22Rv1 (cell line): ENCODE data around the gene C20orf204.

Experiments used
- H3K27ac ChIP-seq: fragments of 450-650 bp; 2 replicates; pipeline ENCODE4 v1.5.1; 2017
- ZFX ChIP-seq: fragments of 450-650 bp; IDR thresholded peaks from 2 replicates; pipeline ENCODE4 v1.6.1; 2017; ENCODE audit warnings: antibody characterized with exemption, borderline replicate concordance
- TF ChIP-seq, protein P1 (sequence below): fragments of 450-650 bp; IDR thresholded peaks from 2 replicates; pipeline ENCODE4 v1.5.1; 2017; ENCODE audit warnings: mild to moderate bottlenecking

The C20orf204 gene

DNA sequence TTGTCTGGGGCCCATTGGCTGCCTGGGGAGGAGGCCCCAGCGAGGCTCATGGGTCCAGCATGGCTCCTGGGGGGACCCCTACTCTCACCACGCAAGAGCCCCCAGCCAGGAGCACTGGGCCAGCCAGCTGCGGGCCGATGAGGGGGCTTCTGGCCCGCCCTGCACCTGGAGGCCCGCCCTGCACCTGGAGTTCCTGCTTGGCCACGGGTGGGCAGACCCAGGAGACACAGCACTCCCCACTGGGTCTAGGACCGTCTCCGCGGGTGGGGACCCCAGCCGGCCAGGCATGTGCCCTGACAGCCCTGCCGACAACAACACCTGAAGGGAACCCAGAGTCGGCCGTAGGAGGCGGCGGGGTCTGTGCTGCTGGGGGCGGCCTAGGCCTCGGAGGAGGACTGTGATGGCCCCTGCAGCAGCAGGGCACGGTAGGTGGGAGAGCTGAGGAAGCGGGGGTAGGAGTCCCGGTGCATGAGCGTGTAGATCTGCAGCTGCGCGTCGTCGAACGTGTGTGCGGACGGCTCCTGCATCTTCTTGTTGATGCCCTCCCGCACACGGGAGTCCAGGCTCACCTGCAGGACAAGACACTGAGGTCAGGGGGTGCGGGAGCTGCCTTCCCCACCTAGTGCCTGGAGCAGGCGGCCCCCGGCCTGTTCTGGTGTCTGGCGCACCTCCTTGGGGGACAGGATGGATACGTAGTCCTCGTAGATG is 37.6 kb downstream of the C20orf204 start:
- H3K27ac ChIP-seq, result no peak overlapping the region

DNA sequence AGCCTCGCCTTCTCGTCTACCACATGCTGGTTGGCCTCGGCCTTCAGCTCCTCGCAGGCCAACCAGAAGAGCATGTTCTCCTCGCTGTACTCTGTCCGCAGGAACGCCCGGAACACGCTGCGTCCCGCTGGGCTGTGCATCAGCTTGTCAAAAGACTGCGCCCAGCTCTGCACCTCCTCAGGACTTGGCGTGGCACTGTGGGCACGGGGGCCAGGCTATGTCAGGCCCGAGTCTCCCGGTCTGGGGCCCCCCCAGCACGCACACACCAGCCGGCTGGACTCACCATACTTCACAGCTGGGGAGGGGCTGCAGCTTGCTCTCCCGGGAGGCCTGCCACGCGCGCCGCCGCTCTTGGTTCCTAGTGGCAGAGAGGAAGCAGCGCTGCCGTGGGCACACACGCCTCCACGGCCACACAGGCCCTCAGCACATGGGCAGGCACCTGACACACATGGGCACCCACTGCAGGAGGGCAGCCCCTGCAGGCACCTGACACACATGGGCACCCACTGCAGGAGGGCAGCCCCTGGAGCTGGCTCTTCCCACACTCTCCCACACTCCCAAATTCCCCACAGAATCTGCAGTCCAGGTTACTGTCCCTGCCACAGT is 38.3 kb downstream of the C20orf204 start:
- H3K27ac ChIP-seq, result no peak overlapping the region
- no peak for TF ChIP-seq ZFX
- TF ChIP-seq, protein P1, sequence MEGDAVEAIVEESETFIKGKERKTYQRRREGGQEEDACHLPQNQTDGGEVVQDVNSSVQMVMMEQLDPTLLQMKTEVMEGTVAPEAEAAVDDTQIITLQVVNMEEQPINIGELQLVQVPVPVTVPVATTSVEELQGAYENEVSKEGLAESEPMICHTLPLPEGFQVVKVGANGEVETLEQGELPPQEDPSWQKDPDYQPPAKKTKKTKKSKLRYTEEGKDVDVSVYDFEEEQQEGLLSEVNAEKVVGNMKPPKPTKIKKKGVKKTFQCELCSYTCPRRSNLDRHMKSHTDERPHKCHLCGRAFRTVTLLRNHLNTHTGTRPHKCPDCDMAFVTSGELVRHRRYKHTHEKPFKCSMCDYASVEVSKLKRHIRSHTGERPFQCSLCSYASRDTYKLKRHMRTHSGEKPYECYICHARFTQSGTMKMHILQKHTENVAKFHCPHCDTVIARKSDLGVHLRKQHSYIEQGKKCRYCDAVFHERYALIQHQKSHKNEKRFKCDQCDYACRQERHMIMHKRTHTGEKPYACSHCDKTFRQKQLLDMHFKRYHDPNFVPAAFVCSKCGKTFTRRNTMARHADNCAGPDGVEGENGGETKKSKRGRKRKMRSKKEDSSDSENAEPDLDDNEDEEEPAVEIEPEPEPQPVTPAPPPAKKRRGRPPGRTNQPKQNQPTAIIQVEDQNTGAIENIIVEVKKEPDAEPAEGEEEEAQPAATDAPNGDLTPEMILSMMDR, result no peak

More for the DNA sequence above, 37.6 kb downstream of the C20orf204 start:
- TF ChIP-seq, protein P1, result no peak
- no peak for TF ChIP-seq ZFX

DNA sequence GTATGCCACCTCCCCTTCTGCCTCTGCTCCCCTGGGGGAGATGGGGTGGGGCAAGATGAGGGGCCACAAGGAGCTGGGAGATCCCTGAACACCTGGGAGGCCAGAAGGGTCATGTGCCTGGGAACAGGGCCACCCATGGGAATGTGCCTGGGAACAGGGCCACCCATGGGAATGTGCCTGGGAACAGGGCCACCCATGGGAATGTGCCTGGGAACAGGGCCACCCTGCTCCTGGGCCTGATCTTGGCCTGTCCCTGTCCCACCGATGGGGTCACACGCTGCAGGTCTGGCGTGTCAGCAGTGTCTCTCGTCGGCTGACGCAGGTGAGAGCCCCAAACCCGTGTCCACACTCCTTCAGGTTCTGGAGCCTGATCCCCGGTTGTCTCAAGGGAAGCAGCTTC is 39.0 kb downstream of the C20orf204 start:
- no peak overlapping the region for H3K27ac ChIP-seq
- TF ChIP-seq ZFX, result no peak
- TF ChIP-seq, protein P1, result no peak

DNA sequence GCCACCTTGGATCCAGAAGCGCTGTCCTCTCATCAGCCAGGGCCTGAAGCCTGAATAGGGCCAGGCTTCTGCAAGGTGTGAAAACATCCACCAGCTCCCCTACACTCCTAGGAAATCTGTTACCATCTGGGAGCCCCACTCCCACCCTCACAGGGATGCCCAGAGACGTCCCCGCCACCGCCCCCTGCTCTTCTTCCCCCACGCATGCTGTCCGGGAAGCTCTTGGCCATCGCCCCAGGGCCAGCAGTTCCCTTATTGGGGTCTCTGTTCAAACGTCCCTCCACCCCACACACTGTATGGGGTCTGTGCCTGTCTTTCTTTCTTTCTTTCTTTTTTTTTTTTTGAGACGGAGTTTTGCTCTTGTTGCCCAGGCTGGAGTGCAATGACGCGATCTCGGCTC is 39.6 kb downstream of the C20orf204 start:
- no peak overlapping the region for H3K27ac ChIP-seq
- TF ChIP-seq, protein P1, result no peak
- no peak for TF ChIP-seq ZFX

DNA sequence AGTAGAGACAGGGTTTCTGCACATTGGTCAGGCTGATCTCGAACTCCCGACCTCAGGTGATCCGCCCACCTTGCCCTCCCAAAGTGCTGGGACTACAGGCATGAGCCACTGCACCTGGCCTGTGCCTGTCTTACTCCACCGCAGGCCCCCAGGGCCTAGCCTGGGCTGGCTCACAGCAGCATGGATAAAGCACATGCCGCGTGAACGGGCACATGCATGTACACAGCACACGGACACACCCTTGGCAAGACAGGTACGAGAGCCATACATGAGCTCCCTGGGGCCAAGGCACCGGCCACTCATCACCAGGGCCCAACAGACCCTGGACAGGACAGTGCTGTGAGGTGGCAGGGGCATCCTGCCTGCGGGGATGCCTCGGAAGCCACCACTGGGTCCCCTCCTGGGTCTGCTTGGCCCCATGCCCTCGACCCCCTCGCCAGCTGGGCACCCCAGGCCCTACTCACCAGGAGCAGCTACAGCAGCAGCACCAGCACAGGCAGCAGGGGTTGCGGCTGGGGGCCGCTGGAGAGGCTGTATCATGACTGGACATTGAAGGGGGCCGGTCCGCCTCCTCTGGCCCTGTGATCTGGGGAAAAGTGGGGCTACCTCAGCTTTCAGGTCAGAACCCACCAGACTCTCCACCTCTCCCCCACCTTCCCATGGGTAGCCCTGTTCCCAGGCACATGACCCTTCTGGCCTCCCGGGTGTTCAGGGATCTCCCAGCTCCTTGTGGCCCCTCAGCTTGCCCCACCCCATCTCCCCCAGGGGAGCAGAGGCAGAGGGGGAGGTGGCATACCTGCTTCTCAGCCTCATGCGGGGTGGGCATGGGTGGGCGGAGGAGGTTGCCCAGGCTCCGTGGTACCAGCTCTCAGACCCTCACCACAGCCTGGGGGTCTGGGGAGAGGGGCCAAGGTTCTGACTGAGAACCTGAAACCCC is 40.3 kb downstream of the C20orf204 start:
- no peak overlapping the region for H3K27ac ChIP-seq
- TF ChIP-seq, protein P1, result no peak
- no peak for TF ChIP-seq ZFX

DNA sequence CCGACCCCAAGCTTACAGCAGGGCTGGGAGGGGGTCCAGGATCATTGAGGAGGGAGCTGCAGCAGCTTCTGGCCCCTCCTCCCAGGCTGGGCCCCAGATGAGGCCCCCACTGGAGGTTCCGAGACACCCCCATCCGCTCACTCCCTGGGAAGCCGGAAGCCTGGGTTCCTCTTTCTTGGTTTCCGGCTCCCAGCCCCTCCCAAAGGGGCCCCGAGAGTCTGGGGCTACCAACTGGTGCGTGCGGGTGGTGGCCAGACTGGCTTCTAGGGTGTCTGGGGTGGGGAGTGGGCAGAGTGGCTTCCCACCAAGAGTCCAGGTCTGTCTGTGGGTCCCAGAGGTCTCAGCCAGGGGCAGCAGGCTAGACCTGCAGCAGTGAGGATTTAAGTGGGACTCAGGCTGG is 41.1 kb downstream of the C20orf204 start:
- H3K27ac ChIP-seq, result no peak overlapping the region
- no peak for TF ChIP-seq ZFX
- TF ChIP-seq, protein P1, result no peak
